ENCODE data around the gene FRMD5. TPM values are rescaled to one million over a fixed set of nuclear protein-coding genes. Genes with fewer than 3 reads are reported as not detected.

The FRMD5 gene
- total and polyA plus RNA-seq, 3 experiments from 2014 or later = 0.28 to 0.44 (median 0.37) TPM

DNA sequence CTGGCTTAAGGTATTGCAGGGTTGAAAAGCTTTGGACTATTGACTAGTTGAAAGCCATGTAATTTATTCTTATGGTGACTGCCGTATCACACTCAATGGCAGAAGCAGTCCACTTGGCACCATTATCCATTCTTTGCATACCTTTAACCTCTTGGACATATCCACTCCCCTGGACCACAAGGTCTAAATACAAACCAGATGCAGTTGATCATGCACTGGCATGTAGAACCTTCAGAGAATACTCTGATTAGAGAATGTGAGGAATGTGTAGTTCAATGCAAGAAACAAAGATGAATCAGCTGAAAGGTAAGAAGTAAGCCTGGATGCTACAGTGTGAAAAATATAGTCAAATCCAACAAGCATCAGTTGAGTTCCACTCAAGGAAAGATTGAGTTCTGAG lies 93.1 kb downstream of the FRMD5 start:
- CTCF ChIA-PET = no interaction called here
- DNase-seq = no peak
- H3K36me3 ChIP-seq (ENCODE audit: insufficient read depth, low read length) = no peaks in the 10 kb centered on the region
- Mint-ChIP-seq H3K36me3 (no peaks in the 10 kb centered on the region), H3K4me3 (no peak overlapping the region), H3K27me3 (peaks cover 2 to 31% of the 10 kb centered on the region in 2 donors), H3K27ac (no peak overlapping the region), H3K4me1 (no peaks in the 10 kb centered on the region), H3K9me3 (no peaks in the 10 kb centered on the region)
- peaks cover 1% of the 10 kb centered on the region for H3K27me3 ChIP-seq (ENCODE audit: insufficient read depth, low read length, poor library complexity, severe bottlenecking)
- no peak overlapping the region for H3K4me3 ChIP-seq (ENCODE audit: low read length)
- H3K9me3 ChIP-seq (ENCODE audit: low read length) = no peaks in the 10 kb centered on the region
- POLR2A ChIA-PET = no interaction called here
- H3K27ac ChIP-seq (ENCODE audit: low read depth, low read length) = no peak overlapping the region
- H3K4me1 ChIP-seq (ENCODE audit: insufficient read depth, low read length) = no peaks in the 10 kb centered on the region

DNA sequence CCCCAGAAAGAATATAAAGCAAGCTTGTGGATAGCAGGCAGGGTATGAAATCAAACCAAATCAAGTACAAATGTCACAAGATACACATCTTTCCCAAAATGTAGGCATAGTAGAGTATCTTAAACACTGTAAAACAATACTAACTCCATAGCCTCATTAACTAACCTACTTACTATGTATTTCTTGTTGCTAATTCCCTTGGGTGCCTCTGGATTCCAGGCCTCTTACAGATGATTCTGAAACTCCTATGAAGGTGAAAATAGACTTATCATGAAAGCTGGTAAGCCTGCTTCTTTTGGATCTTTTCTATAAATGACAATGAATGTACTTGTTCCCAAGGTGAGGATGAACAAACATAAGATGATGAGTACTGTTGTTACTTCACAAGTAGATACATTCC lies 93.8 kb downstream of the FRMD5 start:
- ChIA-PET POLR2A (no interaction called here), CTCF (no interaction called here)
- no peaks in the 10 kb centered on the region for H3K9me3 Mint-ChIP-seq
- Histone ChIP-seq H3K4me3 (ENCODE audit: low read length) (no peak overlapping the region), H3K27ac (ENCODE audit: low read depth, low read length) (no peak overlapping the region), H3K36me3 (ENCODE audit: insufficient read depth, low read length) (no peaks in the 10 kb centered on the region), H3K9me3 (ENCODE audit: low read length) (no peaks in the 10 kb centered on the region), H3K4me1 (ENCODE audit: insufficient read depth, low read length) (no peaks in the 10 kb centered on the region), H3K27me3 (ENCODE audit: insufficient read depth, low read length, poor library complexity, severe bottlenecking) (no peaks in the 10 kb centered on the region)
- no peaks in the 10 kb centered on the region for H3K4me1 Mint-ChIP-seq
- DNase-seq = no peak
- peaks cover 2 to 31% of the 10 kb centered on the region in 2 donors for H3K27me3 Mint-ChIP-seq
- no peak overlapping the region for H3K27ac Mint-ChIP-seq
- no peaks in the 10 kb centered on the region for H3K36me3 Mint-ChIP-seq
- H3K4me3 Mint-ChIP-seq = no peak overlapping the region

DNA sequence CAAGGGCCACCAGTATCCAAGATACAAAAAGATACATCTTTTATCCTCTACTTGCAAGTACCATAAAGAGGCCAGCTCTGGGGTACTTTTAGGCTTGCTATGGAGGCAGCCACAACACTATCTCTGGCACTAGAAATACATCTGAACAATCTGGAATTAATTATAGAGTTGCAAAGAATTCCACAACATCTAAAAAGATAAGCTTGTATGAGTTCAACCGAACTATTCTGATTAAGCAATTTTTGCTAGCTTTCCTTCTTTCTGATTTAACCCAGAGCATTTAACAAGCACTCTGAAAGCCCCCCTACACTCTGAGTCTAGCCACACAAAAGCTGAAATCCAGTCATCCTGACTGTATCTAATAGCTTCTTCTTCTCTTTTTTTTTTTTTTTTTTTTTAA lies 95.4 kb downstream of the FRMD5 start:
- ChIA-PET CTCF (no interaction called here), POLR2A (no interaction called here)
- no peaks in the 10 kb centered on the region for H3K36me3 ChIP-seq (ENCODE audit: insufficient read depth, low read length)

DNA sequence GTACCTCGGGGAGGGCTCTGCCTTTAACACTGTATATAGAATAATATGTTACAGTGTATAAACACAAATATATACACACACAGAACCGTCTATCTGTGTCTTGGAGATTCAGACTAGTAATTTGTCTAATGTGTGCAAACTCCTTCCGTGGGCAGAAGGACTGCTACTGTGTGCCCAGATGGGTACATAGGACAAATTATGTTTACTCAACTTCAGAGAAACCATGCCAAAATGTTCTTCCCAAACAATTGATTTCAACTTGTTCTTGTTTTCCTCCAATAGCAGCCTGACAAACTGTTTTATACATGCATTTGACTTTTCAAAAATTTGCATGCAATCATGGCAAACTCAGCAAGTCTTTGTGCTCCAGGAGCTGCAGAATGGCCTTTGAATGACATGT lies 97.5 kb downstream of the FRMD5 start:
- CTCF ChIA-PET = no interaction called here
- DNase-seq = no peak
- POLR2A ChIA-PET = no interaction called here
- Mint-ChIP-seq H3K4me1 (no peaks in the 10 kb centered on the region), H3K27ac (no peak overlapping the region), H3K9me3 (no peaks in the 10 kb centered on the region), H3K27me3 (peaks cover 11 to 34% of the 10 kb centered on the region in 2 donors), H3K4me3 (no peak overlapping the region), H3K36me3 (no peaks in the 10 kb centered on the region)
- Histone ChIP-seq H3K36me3 (ENCODE audit: insufficient read depth, low read length) (no peaks in the 10 kb centered on the region), H3K9me3 (ENCODE audit: low read length) (no peaks in the 10 kb centered on the region), H3K27me3 (ENCODE audit: insufficient read depth, low read length, poor library complexity, severe bottlenecking) (no peaks in the 10 kb centered on the region), H3K27ac (ENCODE audit: low read depth, low read length) (no peak overlapping the region), H3K4me1 (ENCODE audit: insufficient read depth, low read length) (no peaks in the 10 kb centered on the region), H3K4me3 (ENCODE audit: low read length) (no peak overlapping the region)

More for the DNA sequence above, 95.4 kb downstream of the FRMD5 start:
- H3K27me3 ChIP-seq (ENCODE audit: insufficient read depth, low read length, poor library complexity, severe bottlenecking) = no peaks in the 10 kb centered on the region
- Mint-ChIP-seq H3K4me1 (no peaks in the 10 kb centered on the region), H3K27me3 (peaks cover 2 to 34% of the 10 kb centered on the region in 2 donors), H3K27ac (no peak overlapping the region), H3K4me3 (no peak overlapping the region), H3K9me3 (no peaks in the 10 kb centered on the region), H3K36me3 (no peaks in the 10 kb centered on the region)
- H3K9me3 ChIP-seq (ENCODE audit: low read length) = no peaks in the 10 kb centered on the region
- no peak for DNase-seq
- H3K4me3 ChIP-seq (ENCODE audit: low read length) = no peak overlapping the region
- H3K4me1 ChIP-seq (ENCODE audit: insufficient read depth, low read length) = no peaks in the 10 kb centered on the region
- no peak overlapping the region for H3K27ac ChIP-seq (ENCODE audit: low read depth, low read length)

DNA sequence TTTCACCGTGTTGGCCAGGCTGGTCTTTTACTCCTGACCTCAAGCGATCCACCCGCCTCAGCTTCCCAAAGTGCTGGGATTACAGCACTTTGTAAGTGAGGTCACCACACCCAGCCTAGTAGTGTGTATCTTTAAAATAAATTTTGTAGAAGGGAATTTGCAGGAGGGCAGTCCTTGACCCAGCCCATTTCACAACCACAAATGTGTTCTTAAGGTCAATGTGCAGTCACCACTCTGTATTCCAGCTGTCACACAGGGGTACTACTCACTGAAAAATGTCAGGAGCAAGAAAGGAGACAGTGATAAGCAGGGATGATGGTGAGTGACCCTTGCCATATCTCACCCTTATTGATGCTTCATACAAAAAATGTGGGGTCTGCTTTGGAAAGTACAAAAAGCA lies 98.5 kb downstream of the FRMD5 start:
- DNase-seq = no peak
- no peak overlapping the region for H3K27ac Mint-ChIP-seq
- H3K4me3 ChIP-seq (ENCODE audit: low read length) = no peak overlapping the region
- no peaks in the 10 kb centered on the region for H3K4me1 ChIP-seq (ENCODE audit: insufficient read depth, low read length)
- H3K27me3 Mint-ChIP-seq = peaks cover 15 to 36% of the 10 kb centered on the region in 2 donors
- H3K36me3 Mint-ChIP-seq = no peaks in the 10 kb centered on the region
- no peaks in the 10 kb centered on the region for H3K9me3 ChIP-seq (ENCODE audit: low read length)
- no peaks in the 10 kb centered on the region for H3K4me1 Mint-ChIP-seq
- no peak overlapping the region for H3K27ac ChIP-seq (ENCODE audit: low read depth, low read length)
- no peaks in the 10 kb centered on the region for H3K36me3 ChIP-seq (ENCODE audit: insufficient read depth, low read length)
- no peak overlapping the region for H3K4me3 Mint-ChIP-seq
- no peaks in the 10 kb centered on the region for H3K9me3 Mint-ChIP-seq
- H3K27me3 ChIP-seq (ENCODE audit: insufficient read depth, low read length, poor library complexity, severe bottlenecking) = no peaks in the 10 kb centered on the region
- CTCF ChIA-PET = no interaction called here
- POLR2A ChIA-PET = no interaction called here

DNA sequence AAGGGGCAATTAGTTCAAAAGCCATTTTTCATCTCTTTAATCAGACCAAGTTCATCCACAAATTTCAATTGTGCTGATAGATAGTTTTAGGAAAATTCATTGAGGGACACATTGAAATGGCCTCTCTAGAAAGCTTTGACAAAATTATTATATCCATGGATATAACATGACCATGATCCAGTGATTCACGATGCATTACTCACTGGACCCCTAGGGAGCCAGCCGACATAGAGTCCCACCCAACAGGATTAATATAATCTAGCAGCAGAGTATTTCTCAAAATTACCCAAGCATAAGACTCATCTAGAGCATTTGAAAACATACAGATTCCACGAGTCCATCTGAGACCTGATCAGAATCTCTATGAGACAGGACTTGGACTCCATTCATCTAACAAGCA lies 100.3 kb downstream of the FRMD5 start:
- no peak overlapping the region for H3K4me3 ChIP-seq (ENCODE audit: low read length)
- Mint-ChIP-seq H3K27me3 (peaks cover 16 to 33% of the 10 kb centered on the region in 2 donors), H3K9me3 (no peaks in the 10 kb centered on the region), H3K27ac (no peak overlapping the region), H3K4me3 (no peak overlapping the region), H3K4me1 (no peaks in the 10 kb centered on the region), H3K36me3 (no peaks in the 10 kb centered on the region)
- H3K27me3 ChIP-seq (ENCODE audit: insufficient read depth, low read length, poor library complexity, severe bottlenecking) = no peaks in the 10 kb centered on the region
- no peaks in the 10 kb centered on the region for H3K9me3 ChIP-seq (ENCODE audit: low read length)
- CTCF ChIA-PET = no interaction called here
- no peaks in the 10 kb centered on the region for H3K4me1 ChIP-seq (ENCODE audit: insufficient read depth, low read length)
- no peak overlapping the region for H3K27ac ChIP-seq (ENCODE audit: low read depth, low read length)
- POLR2A ChIA-PET = no interaction called here
- no peak for DNase-seq
- H3K36me3 ChIP-seq (ENCODE audit: insufficient read depth, low read length) = no peaks in the 10 kb centered on the region

DNA sequence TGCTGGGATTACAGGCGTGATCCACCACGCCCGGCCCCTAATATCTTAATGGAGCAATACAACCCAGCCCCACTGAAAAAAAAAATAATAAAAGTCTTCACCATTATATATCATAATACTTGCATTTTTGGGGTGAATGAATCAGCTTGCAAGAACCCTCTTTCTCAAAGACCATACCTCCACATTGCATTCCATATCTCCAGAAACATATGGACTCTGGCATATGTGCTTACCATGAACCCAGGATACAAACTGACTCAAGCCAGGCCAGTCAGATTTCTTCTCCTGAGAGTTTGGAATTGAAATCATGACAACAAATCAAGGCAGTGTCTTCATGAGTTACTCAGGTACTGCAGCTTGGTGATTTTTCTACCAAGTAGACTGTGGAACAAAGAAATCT lies 101.2 kb downstream of the FRMD5 start:
- Mint-ChIP-seq H3K4me3 (no peak overlapping the region), H3K9me3 (no peaks in the 10 kb centered on the region), H3K4me1 (no peaks in the 10 kb centered on the region), H3K36me3 (no peaks in the 10 kb centered on the region), H3K27ac (no peak overlapping the region), H3K27me3 (peaks cover 16 to 28% of the 10 kb centered on the region in 2 donors)
- Histone ChIP-seq H3K4me1 (ENCODE audit: insufficient read depth, low read length) (no peaks in the 10 kb centered on the region), H3K27me3 (ENCODE audit: insufficient read depth, low read length, poor library complexity, severe bottlenecking) (no peaks in the 10 kb centered on the region), H3K27ac (ENCODE audit: low read depth, low read length) (no peak overlapping the region), H3K36me3 (ENCODE audit: insufficient read depth, low read length) (no peaks in the 10 kb centered on the region), H3K4me3 (ENCODE audit: low read length) (no peak overlapping the region), H3K9me3 (ENCODE audit: low read length) (no peaks in the 10 kb centered on the region)
- DNase-seq = no peak
- ChIA-PET POLR2A (no interaction called here), CTCF (no interaction called here)

DNA sequence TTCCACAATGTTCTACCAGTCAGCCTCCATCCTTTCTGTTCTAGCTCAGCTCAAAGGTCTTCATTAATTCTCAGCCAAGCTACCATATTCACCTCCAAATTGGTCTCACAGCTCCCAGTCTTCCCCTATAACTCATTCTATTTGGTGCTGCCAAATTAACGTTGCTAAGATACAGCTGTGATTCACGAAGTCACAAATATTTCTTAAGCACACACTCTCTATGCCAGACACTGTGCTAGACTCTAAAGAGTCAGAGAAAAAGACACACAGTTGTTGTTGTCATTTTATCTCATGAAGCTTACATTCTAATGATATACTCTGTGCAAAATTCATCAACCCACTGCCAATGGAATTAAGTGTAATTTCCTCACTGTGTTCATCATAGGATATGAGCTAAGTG lies 102.8 kb downstream of the FRMD5 start:
- CTCF ChIA-PET = no interaction called here
- H3K9me3 Mint-ChIP-seq = no peaks in the 10 kb centered on the region

More for the DNA sequence above, 102.8 kb downstream of the FRMD5 start:
- Mint-ChIP-seq H3K27me3 (peaks cover 14 to 24% of the 10 kb centered on the region in 2 donors), H3K4me1 (no peaks in the 10 kb centered on the region), H3K4me3 (no peak overlapping the region), H3K36me3 (no peaks in the 10 kb centered on the region), H3K27ac (no peak overlapping the region)
- H3K4me3 ChIP-seq (ENCODE audit: low read length) = no peak overlapping the region
- POLR2A ChIA-PET = no interaction called here
- H3K36me3 ChIP-seq (ENCODE audit: insufficient read depth, low read length) = no peaks in the 10 kb centered on the region
- H3K27ac ChIP-seq (ENCODE audit: low read depth, low read length) = no peak overlapping the region
- no peaks in the 10 kb centered on the region for H3K9me3 ChIP-seq (ENCODE audit: low read length)
- no peaks in the 10 kb centered on the region for H3K4me1 ChIP-seq (ENCODE audit: insufficient read depth, low read length)
- no peak for DNase-seq
- H3K27me3 ChIP-seq (ENCODE audit: insufficient read depth, low read length, poor library complexity, severe bottlenecking) = peaks cover 3% of the 10 kb centered on the region
